Stimulated activated CD8-positive, alpha-beta memory T cell treated with anti-CD3 and anti-CD28 coated beads, Interleukin-7, amount 100 ng/mL, for 1 hour (primary cell): ENCODE measurements around the gene XPO5.
A peak's percentile ranks its signal among the peaks of the same experiment; 100 is the strongest.

ENCODE experiments used
- DNase-seq, 2 donors: peaks; one replicate each; pipeline ENCODE4 v3.0.0-alpha.2; 2020; ENCODE audit warnings: low read depth in 2 of 2

XPO5 gene

GRCh38 chr6:43517505-43518357, 58.1 kb downstream of the XPO5 start:
- no peak for DNase-seq

GRCh38 chr6:43516697-43517504, 58.9 kb downstream of the XPO5 start, which contains the start of the genes POLR1C and YIPF3:
Gene POLR1C (plus strand): TSS chr6:43517089. CDS start chr6:43517110, 21 bp downstream.
Gene YIPF3 (minus strand): TSS chr6:43516926. CDS start chr6:43516807, 119 bp downstream.
- peak; percentile 95 to 96 for DNase-seq

GRCh38 chr6:43516367-43516696, 59.5 kb downstream of the XPO5 start:
- DNase-seq: no peak

GRCh38 chr6:43515808-43516207, 60.0 kb downstream of the XPO5 start:
- no peak for DNase-seq

GRCh38 chr6:43511824-43512415, 63.9 kb downstream of the XPO5 start:
- no peak for DNase-seq

- no peak for DNase-seq
Measured at GRCh38 chr6:43510827-43511163, 65.0 kb downstream of the XPO5 start.

- DNase-seq: peak; percentile 55 to 57
Measured at GRCh38 chr6:43509984-43510826, 65.6 kb downstream of the XPO5 start, which contains the start of gene LRRC73. Gene LRRC73 (minus strand): TSS chr6:43510346. CDS start chr6:43509785, 561 bp downstream.

GRCh38 chr6:43509142-43509983, 66.5 kb downstream of the XPO5 start:
- DNase-seq: no peak

GRCh38 chr6:43508481-43509141, 67.2 kb downstream of the XPO5 start:
- DNase-seq: no peak

- DNase-seq: peak; percentile 62 to 65
Measured at GRCh38 chr6:43506667-43507471, 69.0 kb downstream of the XPO5 start.

- no peak for DNase-seq
Measured at GRCh38 chr6:43506171-43506570, 69.7 kb downstream of the XPO5 start.

- no peak for DNase-seq
Measured at GRCh38 chr6:43505718-43506117, 70.1 kb downstream of the XPO5 start.

GRCh38 chr6:43504756-43505593, 70.9 kb downstream of the XPO5 start:
- DNase-seq: no peak

GRCh38 chr6:43503443-43503842, 72.4 kb downstream of the XPO5 start:
- no peak for DNase-seq

GRCh38 chr6:43502666-43503065, 73.2 kb downstream of the XPO5 start:
- no peak for DNase-seq

GRCh38 chr6:43500921-43501320, 74.9 kb downstream of the XPO5 start:
- no peak for DNase-seq

- no peak for DNase-seq
Measured at GRCh38 chr6:43499028-43499815, 76.6 kb downstream of the XPO5 start.
